Measurements from ENCODE around the gene MGA. TPM values are rescaled to one million over a fixed set of nuclear protein-coding genes. Genes with fewer than 3 reads are reported as not detected.
"Not testable (repeated sequence)": the region's sequence is repeated elsewhere in the genome, so short reads cannot be mapped to it uniquely, and the experiment has no call there.

Gene MGA
- total RNA-seq, 3 donors from 2014 or later, result 37.8 to 70.2 (median 65.9) TPM

DNA sequence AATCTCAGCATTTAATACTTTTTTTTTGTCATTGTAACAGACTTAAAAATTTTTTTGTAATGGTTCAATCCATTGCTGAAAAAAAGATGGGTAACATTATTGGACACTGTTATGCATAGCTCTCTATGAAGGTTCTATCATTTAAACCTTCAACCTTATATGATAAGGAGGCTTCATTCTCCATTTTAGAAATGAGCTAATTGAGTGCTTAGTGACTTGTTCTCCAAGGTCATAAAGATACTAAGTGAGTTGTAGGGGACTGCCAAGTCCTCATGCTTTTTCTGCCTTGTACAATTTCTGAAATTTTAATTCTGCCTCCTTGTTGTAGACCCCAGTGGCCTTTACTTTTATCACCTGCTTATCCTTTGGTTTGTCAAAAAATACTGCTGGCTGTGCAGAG lies 56.7 kb downstream of the MGA start:
- H3K9me3 ChIP-seq, result no peaks in the 10 kb centered on the region
- TF ChIP-seq POLR2AphosphoS5 (IDR thresholded peaks at IDR 0.05), result no peak
- TF ChIP-seq, protein P1, sequence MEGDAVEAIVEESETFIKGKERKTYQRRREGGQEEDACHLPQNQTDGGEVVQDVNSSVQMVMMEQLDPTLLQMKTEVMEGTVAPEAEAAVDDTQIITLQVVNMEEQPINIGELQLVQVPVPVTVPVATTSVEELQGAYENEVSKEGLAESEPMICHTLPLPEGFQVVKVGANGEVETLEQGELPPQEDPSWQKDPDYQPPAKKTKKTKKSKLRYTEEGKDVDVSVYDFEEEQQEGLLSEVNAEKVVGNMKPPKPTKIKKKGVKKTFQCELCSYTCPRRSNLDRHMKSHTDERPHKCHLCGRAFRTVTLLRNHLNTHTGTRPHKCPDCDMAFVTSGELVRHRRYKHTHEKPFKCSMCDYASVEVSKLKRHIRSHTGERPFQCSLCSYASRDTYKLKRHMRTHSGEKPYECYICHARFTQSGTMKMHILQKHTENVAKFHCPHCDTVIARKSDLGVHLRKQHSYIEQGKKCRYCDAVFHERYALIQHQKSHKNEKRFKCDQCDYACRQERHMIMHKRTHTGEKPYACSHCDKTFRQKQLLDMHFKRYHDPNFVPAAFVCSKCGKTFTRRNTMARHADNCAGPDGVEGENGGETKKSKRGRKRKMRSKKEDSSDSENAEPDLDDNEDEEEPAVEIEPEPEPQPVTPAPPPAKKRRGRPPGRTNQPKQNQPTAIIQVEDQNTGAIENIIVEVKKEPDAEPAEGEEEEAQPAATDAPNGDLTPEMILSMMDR (IDR thresholded peaks at IDR 0.05), result no peak
- TF ChIP-seq POLR2A (IDR thresholded peaks at IDR 0.05), result no peak
- H3K36me3 ChIP-seq, result no peaks in the 10 kb centered on the region
- no peak overlapping the region for H3K27ac ChIP-seq
- no peaks in the 10 kb centered on the region for H3K4me1 ChIP-seq
- H3K4me3 ChIP-seq, result no peak overlapping the region
- DNase-seq (ENCODE audit: low spot score in 2 of 2), result no peak
- intact Hi-C loops (cut with DNase I; ENCODE audit: low total_unique reads), result no loop called here
- no peaks in the 10 kb centered on the region for H3K27me3 ChIP-seq

DNA sequence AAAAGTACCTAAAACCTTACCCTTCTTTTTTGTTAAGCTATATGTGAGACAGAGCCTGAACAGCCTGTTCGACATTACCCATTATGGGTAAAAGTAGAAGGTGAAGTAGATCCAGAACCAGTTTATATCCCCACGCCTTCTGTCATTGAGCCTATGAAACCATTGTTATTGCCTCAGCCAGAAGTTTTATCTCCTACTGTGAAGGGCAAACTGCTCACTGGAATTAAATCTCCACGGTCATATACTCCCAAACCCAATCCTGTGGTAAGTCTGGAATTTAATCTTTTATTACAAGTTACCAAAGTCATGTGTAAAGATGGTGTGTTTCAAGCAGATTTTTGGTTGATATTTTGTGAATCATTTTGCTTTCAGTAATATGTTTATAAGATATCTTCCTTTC lies 66.9 kb downstream of the MGA start:
- Histone ChIP-seq H3K9me3 (no peaks in the 10 kb centered on the region), H3K36me3 (no peaks in the 10 kb centered on the region), H3K4me3 (no peak overlapping the region), H3K4me1 (no peaks in the 10 kb centered on the region), H3K27me3 (no peaks in the 10 kb centered on the region), H3K27ac (no peak overlapping the region)
- intact Hi-C loops (cut with DNase I; ENCODE audit: low total_unique reads), result no loop called here
- TF ChIP-seq, protein P1 (IDR thresholded peaks at IDR 0.05), result no peak
- TF ChIP-seq POLR2A (IDR thresholded peaks at IDR 0.05), result no peak
- no peak for TF ChIP-seq POLR2AphosphoS5 (IDR thresholded peaks at IDR 0.05)
- no peak for DNase-seq (ENCODE audit: low spot score in 2 of 2)

DNA sequence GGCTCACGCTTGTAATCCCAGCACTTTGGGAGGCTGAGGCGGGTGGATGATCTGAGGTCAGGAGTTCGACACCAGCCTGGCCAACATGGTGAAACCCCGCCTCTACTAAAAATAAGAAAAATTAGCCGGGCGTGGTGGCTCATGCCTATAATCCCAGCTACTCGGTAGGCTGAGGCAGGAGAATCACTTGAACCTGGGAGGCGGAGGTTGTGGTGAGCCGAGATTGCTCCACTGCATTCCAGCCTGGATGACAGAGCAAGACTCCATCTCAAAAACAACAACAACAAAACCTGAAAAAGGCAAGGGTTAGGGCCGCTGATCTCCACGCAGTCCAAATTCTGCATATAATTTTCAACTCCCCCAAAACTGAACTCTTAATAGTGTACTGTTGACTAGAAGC lies 67.9 kb downstream of the MGA start:
- H3K4me1 ChIP-seq; H3K27me3 ChIP-seq; H3K36me3 ChIP-seq; DNase-seq (ENCODE audit: low spot score in 2 of 2); H3K9me3 ChIP-seq; H3K4me3 ChIP-seq; H3K27ac ChIP-seq; intact Hi-C loops (cut with DNase I; ENCODE audit: low total_unique reads): not testable (repeated sequence)

DNA sequence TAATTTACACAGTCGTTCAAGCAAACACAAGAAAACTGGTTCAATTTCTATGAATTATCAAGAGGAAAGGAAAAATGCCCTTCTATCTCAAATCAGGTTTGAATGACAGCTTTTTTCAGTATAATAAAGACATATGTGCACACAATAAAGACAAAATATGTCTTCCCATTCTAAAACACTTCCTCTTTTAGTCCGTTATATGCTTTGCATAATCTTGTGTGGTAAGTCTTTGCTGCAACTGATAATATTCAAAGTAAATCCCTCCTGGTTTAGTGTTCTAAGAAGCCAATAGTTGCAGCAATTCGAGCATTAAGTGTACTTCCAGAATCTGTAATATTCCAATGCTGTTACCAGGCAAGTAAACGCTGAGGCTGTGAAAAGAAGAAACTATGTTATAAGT lies 70.3 kb downstream of the MGA start:
- DNase-seq (ENCODE audit: low spot score in 2 of 2), result no peak
- Histone ChIP-seq H3K36me3 (no peaks in the 10 kb centered on the region), H3K4me3 (no peak overlapping the region), H3K27me3 (no peaks in the 10 kb centered on the region), H3K27ac (no peak overlapping the region), H3K9me3 (no peaks in the 10 kb centered on the region), H3K4me1 (no peaks in the 10 kb centered on the region)
- intact Hi-C loops (cut with DNase I; ENCODE audit: low total_unique reads), result no loop called here
- TF ChIP-seq POLR2AphosphoS5 (IDR thresholded peaks at IDR 0.05) (no peak), POLR2A (IDR thresholded peaks at IDR 0.05) (no peak)
- TF ChIP-seq, protein P1 (IDR thresholded peaks at IDR 0.05), result no peak

DNA sequence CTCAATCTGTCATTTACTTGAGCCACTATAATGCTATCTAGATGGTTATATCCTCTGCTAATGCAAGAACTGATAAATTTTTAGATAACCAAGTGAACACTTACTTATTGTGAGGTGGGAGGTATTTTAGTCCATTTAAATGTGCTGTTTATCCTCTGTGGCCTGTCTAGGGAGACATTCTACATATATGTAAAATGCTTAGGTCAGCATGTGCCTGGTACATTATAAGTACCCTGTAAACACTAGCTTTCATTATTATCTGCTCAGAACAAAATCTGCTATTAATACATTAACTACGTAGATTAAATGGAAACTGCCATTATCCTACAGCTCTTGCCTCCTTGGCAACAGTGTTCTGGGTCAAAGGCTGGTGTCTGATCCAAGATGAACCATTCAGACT lies 72.3 kb downstream of the MGA start:
- peaks cover 7% of the 10 kb centered on the region for H3K36me3 ChIP-seq

More for the DNA sequence above, 72.3 kb downstream of the MGA start:
- H3K27ac ChIP-seq, result no peak overlapping the region
- no peaks in the 10 kb centered on the region for H3K4me1 ChIP-seq
- H3K27me3 ChIP-seq, result no peaks in the 10 kb centered on the region
- no peak overlapping the region for H3K4me3 ChIP-seq
- H3K9me3 ChIP-seq, result no peaks in the 10 kb centered on the region
- intact Hi-C loops (cut with DNase I; ENCODE audit: low total_unique reads), result no loop called here
- no peak for DNase-seq (ENCODE audit: low spot score in 2 of 2)
- TF ChIP-seq POLR2AphosphoS5 (IDR thresholded peaks at IDR 0.05), result no peak
- no peak for TF ChIP-seq POLR2A (IDR thresholded peaks at IDR 0.05)
- TF ChIP-seq, protein P1 (IDR thresholded peaks at IDR 0.05), result no peak

Data from breast epithelium (tissue), 4 donors.